GM18873 (cell line): Measurements from ENCODE around the gene NBPF1.
"Not testable (repeated sequence)": the region's sequence is repeated elsewhere in the genome, so short reads cannot be mapped to it uniquely, and the experiment has no call there.

Source experiments
- ATAC-seq: cut with Tn5 transposase; IDR thresholded peaks from one replicate; pipeline ENCODE4 v1.9.1; 2021; ENCODE audit warnings: mild to moderate bottlenecking, moderate library complexity, moderate number of reproducible peaks; ENCODE audit not compliant: unreplicated experiment, low FRiP score

NBPF1 gene

GRCh38 chr1:16560498-16560897 is 52.9 kb downstream of the NBPF1 start:
- ATAC-seq = not testable (repeated sequence)

- ATAC-seq = not testable (repeated sequence)
Measured at GRCh38 chr1:16559688-16560087, 53.7 kb downstream of the NBPF1 start.

GRCh38 chr1:16557034-16557433 is 56.3 kb downstream of the NBPF1 start:
- not testable (repeated sequence) for ATAC-seq

GRCh38 chr1:16553244-16553643 is 60.1 kb downstream of the NBPF1 start:
- not testable (repeated sequence) for ATAC-seq

GRCh38 chr1:16550212-16550918 is 63.0 kb downstream of the NBPF1 start:
- ATAC-seq = not testable (repeated sequence)

GRCh38 chr1:16549545-16549944 is 63.8 kb downstream of the NBPF1 start:
- not testable (repeated sequence) for ATAC-seq

GRCh38 chr1:16547502-16548241 is 65.7 kb downstream of the NBPF1 start:
- not testable (repeated sequence) for ATAC-seq

- ATAC-seq = not testable (repeated sequence)
Measured at GRCh38 chr1:16545682-16546095, 67.7 kb downstream of the NBPF1 start.

- not testable (repeated sequence) for ATAC-seq
Measured at GRCh38 chr1:16540421-16540893, 72.9 kb downstream of the NBPF1 start.

- ATAC-seq = not testable (repeated sequence)
Measured at GRCh38 chr1:16537528-16537927, 75.8 kb downstream of the NBPF1 start.

GRCh38 chr1:16536796-16537195 is 76.6 kb downstream of the NBPF1 start:
- not testable (repeated sequence) for ATAC-seq

- not testable (repeated sequence) for ATAC-seq
Measured at GRCh38 chr1:16535898-16536297, 77.5 kb downstream of the NBPF1 start.

GRCh38 chr1:16535487-16535886 is 77.9 kb downstream of the NBPF1 start:
- ATAC-seq = not testable (repeated sequence)

- ATAC-seq = not testable (repeated sequence)
Measured at GRCh38 chr1:16534829-16535456, 78.4 kb downstream of the NBPF1 start.

GRCh38 chr1:16534239-16534828 is 79.0 kb downstream of the NBPF1 start:
- ATAC-seq = not testable (repeated sequence)

- ATAC-seq = not testable (repeated sequence)
Measured at GRCh38 chr1:16532235-16532991, 81.0 kb downstream of the NBPF1 start.

- ATAC-seq = not testable (repeated sequence)
Measured at GRCh38 chr1:16528338-16528737, 85.0 kb downstream of the NBPF1 start.

GRCh38 chr1:16525769-16526168 is 87.6 kb downstream of the NBPF1 start:
- not testable (repeated sequence) for ATAC-seq

GRCh38 chr1:16521679-16522078 is 91.7 kb downstream of the NBPF1 start:
- not testable (repeated sequence) for ATAC-seq

GRCh38 chr1:16521288-16521583 is 92.1 kb downstream of the NBPF1 start:
- ATAC-seq = no peak
